GM12878 (cell line): ENCODE results near the gene SCT.

ENCODE experiments used
- ATF3 ChIP-seq: IDR thresholded peaks from 2 replicates; pipeline ENCODE4 v1.6.1; 2011; ENCODE audit warnings: low read depth, mild to moderate bottlenecking, low read length, moderate library complexity, borderline replicate concordance; ENCODE audit errors: extremely low read depth
- CHD2 ChIP-seq: IDR thresholded peaks from 2 replicates; pipeline ENCODE4 v1.6.1; 2011; ENCODE audit warnings: low read depth, low read length, improper control_type of control experiment, borderline replicate concordance
- CTCF ChIP-seq, 3 experiments: IDR thresholded peaks in 2 of 3; conservative IDR thresholded peaks in 1 of 3; 2 replicates each; pipeline ENCODE4 v1.5.1; 2011; ENCODE audit warnings: low read depth in 3 of 3, low read length in 3 of 3, mild to moderate bottlenecking in 3 of 3, control low read depth in 2 of 3, moderate library complexity in 2 of 3, inconsistent platforms in 1 of 3, mixed read lengths in 1 of 3; ENCODE audit not compliant: control insufficient read depth in 2 of 3, insufficient read depth in 1 of 3; ENCODE audit errors: extremely low read depth in 1 of 3
- ETV6 ChIP-seq, 2 experiments: fragments of 450-650 bp in 1 of 2; IDR thresholded peaks in 1 of 2; conservative IDR thresholded peaks in 1 of 2; 2 replicates each; pipeline ENCODE4 v1.6.1; 2014; ENCODE audit warnings: antibody characterized with exemption in 1 of 2, borderline replicate concordance in 1 of 2, low read depth in 1 of 2, mild to moderate bottlenecking in 1 of 2, moderate library complexity in 1 of 2
- MYB ChIP-seq: fragments of 150-350 bp; IDR thresholded peaks from 2 replicates; pipeline ENCODE4 v1.6.1; 2014; ENCODE audit warnings: mild to moderate bottlenecking, low read depth, low read length, borderline replicate concordance
- MYC ChIP-seq: IDR thresholded peaks from 2 replicates; pipeline ENCODE4 v1.6.1; 2011; ENCODE audit warnings: mild to moderate bottlenecking, low read length, moderate library complexity, inconsistent platforms; ENCODE audit not compliant: insufficient read depth, insufficient replicate concordance, insufficient read length, severe bottlenecking
- POLR2A ChIP-seq: IDR thresholded peaks from 2 replicates; pipeline ENCODE4 v1.6.1; 2011; ENCODE audit warnings: low read depth, mild to moderate bottlenecking, low read length
- RFX5 ChIP-seq: IDR thresholded peaks from 2 replicates; pipeline ENCODE4 v1.6.1; 2011; ENCODE audit warnings: low read depth, low read length, improper control_type of control experiment
- SKIL ChIP-seq: fragments of 450-650 bp; IDR thresholded peaks from 2 replicates; pipeline ENCODE4 v1.6.1; 2017; ENCODE audit warnings: mild to moderate bottlenecking, low read depth, inconsistent platforms; ENCODE audit not compliant: poor library complexity, severe bottlenecking
- SMC3 ChIP-seq: IDR thresholded peaks from 2 replicates; pipeline ENCODE4 v1.6.1; 2011; ENCODE audit warnings: low read length, improper control_type of control experiment, borderline replicate concordance
- SREBF1 ChIP-seq: IDR thresholded peaks from 2 replicates; pipeline ENCODE4 v1.6.1; 2012; ENCODE audit warnings: mild to moderate bottlenecking, low read length

GRCh38 chr11:598005-598680, 28.8 kb downstream of the SCT start:
- TF ChIP-seq CTCF (IDR thresholded peaks at IDR 0.05 in 2 of 3, conservative IDR thresholded peaks at IDR 0.05 in 1 of 3; ENCODE audit: control insufficient read depth in 2 of 3, extremely low read depth in 1 of 3, insufficient read depth in 1 of 3, low read depth in 3 of 3, low read length in 3 of 3) (no peak), ETV6 (conservative IDR thresholded peaks at IDR 0.05 in 1 of 2, IDR thresholded peaks at IDR 0.05 in 1 of 2; ENCODE audit: borderline replicate concordance in 1 of 2, low read depth in 1 of 2) (no peak), RFX5 (no peak), SMC3 (no peak), MYC (no peak), SREBF1 (no peak), POLR2A (peak; percentile 44; the same call in 1 of the 2 replicates), SKIL (no peak), CHD2 (no peak), MYB (no peak), ATF3 (no peak)
